GM23248 (cell line): ENCODE measurements around the gene PSMC3. TPM values are rescaled to one million over a fixed set of nuclear protein-coding genes. Genes with fewer than 3 reads are reported as not detected.

Experiments
- DNase-seq: peaks from one replicate; pipeline ENCODE4 v3.0.0-alpha.2; 2015
- H2AFZ ChIP-seq: fragments of 200-600 bp; sonication (generic); 2 replicates; pipeline ENCODE4 v1.6.1; 2016; ENCODE audit warnings: antibody characterized with exemption
- H3F3A ChIP-seq: fragments of 200-600 bp; sonication (generic); 2 replicates; pipeline ENCODE4 v1.6.1; 2016; ENCODE audit warnings: mild to moderate bottlenecking, antibody characterized with exemption, mixed run types; ENCODE audit not compliant: insufficient read depth
- H3K27ac ChIP-seq: fragments of 200-600 bp; sonication (generic); 2 replicates; pipeline ENCODE4 v1.5.1; 2016; ENCODE audit warnings: mild to moderate bottlenecking
- H3K27me3 ChIP-seq: fragments of 200-600 bp; sonication (generic); replicated peaks from 2 replicates; pipeline ENCODE4 v1.6.1; 2016; ENCODE audit warnings: mild to moderate bottlenecking; ENCODE audit not compliant: insufficient read depth
- H3K36me3 ChIP-seq: fragments of 200-600 bp; sonication (generic); 2 replicates; pipeline ENCODE4 v1.6.1; 2016; ENCODE audit warnings: low read depth, mild to moderate bottlenecking
- H3K4me1 ChIP-seq: fragments of 200-600 bp; sonication (generic); 2 replicates; pipeline ENCODE4 v1.6.1; 2016; ENCODE audit warnings: mild to moderate bottlenecking; ENCODE audit not compliant: insufficient read depth
- H3K4me2 ChIP-seq: fragments of 200-600 bp; sonication (generic); one replicate; pipeline ENCODE4 v1.6.1; 2016; ENCODE audit warnings: mild to moderate bottlenecking; ENCODE audit not compliant: unreplicated experiment
- H3K4me3 ChIP-seq: fragments of 200-600 bp; sonication (generic); 2 replicates; pipeline ENCODE4 v1.5.1; 2016; ENCODE audit warnings: mild to moderate bottlenecking
- H3K79me2 ChIP-seq: fragments of 200-600 bp; sonication (generic); 2 replicates; pipeline ENCODE4 v1.6.1; 2016; ENCODE audit warnings: mild to moderate bottlenecking; ENCODE audit not compliant: insufficient read depth
- H3K9ac ChIP-seq: fragments of 200-600 bp; sonication (generic); 2 replicates; pipeline ENCODE4 v1.6.1; 2016; ENCODE audit warnings: mild to moderate bottlenecking
- H3K9me2 ChIP-seq: fragments of 200-600 bp; sonication (generic); 2 replicates; pipeline ENCODE4 v1.6.1; 2016; ENCODE audit warnings: mixed run types, mild to moderate bottlenecking, moderate library complexity; ENCODE audit not compliant: insufficient read depth
- H3K9me3 ChIP-seq: fragments of 200-600 bp; sonication (generic); one replicate; pipeline ENCODE4 v1.6.1; 2017; ENCODE audit warnings: low read depth
- H4K20me1 ChIP-seq: fragments of 200-600 bp; sonication (generic); 2 replicates; pipeline ENCODE4 v1.6.0; 2016; ENCODE audit not compliant: insufficient read depth
- EZH2 ChIP-seq: fragments of 200-600 bp; sonication (generic); IDR thresholded peaks from 2 replicates; pipeline ENCODE4 v1.6.1; 2018; ENCODE audit warnings: antibody characterized with exemption, mild to moderate bottlenecking; ENCODE audit not compliant: insufficient read depth, poor library complexity, severe bottlenecking
- EZH2phosphoT487 ChIP-seq: fragments of 200-600 bp; sonication (generic); IDR thresholded peaks from 2 replicates; pipeline ENCODE4 v1.6.1; 2018; ENCODE audit warnings: antibody characterized with exemption, moderate library complexity, mild to moderate bottlenecking, low read depth; ENCODE audit not compliant: insufficient read depth
- WGBS, 2 experiments: methylation state at CpG; one replicate each; pipeline ENCODE4 v1.1.6; 2015 to 2017; ENCODE audit warnings: low lambda C conversion rate in 2 of 2, low coverage in 1 of 2; ENCODE audit errors: missing lambda C conversion rate in 2 of 2; 5-methylcytosine and 5-hydroxymethylcytosine counted together
- in situ Hi-C: fragments of 300-500 bp; cut with MboI; formaldehyde crosslinking; loops from 2 replicates; pipeline ENCODE4 v1.15.0; 2020
- polyA plus RNA-seq: library from polyadenylated mRNA; unstranded; fragments of >200 nt; fragmentation: Nextera tagmentation; extraction: Ambion mirVana; gene quantifications from 2 replicates; pipeline ENCODE4 v1.2.1, GENCODE V29; 2016
- total RNA-seq: library from RNA; depleted of rRNA; stranded (reverse); fragments of >200 nt; shearing (Covaris generic); gene quantifications from 2 replicates; pipeline ENCODE4 v1.2.3, GENCODE V29; 2014

PSMC3 gene
- total and polyA plus RNA-seq, 2 experiments from 2014 or later, result 151 to 212 TPM

DNA sequence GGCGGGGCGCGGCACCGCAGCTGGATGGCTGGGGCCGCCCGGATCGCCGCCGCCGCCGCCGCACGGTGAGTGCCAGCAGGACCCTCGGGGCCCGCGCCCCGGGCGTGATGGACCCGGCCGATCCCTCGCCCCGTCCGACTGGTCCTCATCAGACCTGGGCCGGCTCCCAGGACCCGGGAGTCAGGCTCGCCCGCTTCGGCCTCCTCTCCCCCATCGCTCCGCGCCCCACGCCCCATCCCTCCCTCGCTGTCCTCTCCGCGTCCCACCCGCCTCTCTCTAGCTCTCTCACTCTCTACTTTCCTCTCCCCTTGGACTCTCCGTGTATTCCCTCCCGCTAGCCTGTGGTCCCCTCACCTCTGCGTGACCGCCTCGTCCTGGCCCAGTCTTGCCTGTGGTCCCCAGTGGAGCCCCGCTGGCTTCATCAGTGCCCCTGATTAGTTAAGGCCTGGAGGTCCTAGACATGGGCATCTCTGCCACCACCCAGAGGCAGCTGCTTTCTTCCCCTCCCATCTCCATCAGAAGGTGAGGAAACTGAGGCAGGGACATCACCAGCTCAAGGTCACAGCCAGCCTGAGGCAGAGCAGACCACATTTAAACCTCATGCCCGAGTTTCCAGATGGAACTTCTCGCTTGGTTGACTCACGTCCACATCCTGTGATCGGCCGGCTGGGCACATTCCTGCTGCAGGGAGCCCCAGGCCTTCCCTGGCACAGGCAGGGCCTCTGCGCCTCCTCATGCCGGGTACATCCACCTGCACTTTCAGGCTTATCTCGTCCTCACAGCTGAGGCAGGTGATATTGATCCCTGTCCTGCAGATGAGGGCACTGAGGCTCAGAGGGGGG is 17.4 kb downstream of the PSMC3 start:
- peak overlapping the region; percentile 100 for H3K27ac ChIP-seq
- DNase-seq, result peak; percentile 96
- H3K9me3 ChIP-seq, result no peaks in the 10 kb centered on the region
- H3K4me2 ChIP-seq, result peak overlapping the region; percentile 100
- in situ Hi-C loops, result no loop called here
- peak overlapping the region; percentile 100 for H3K9ac ChIP-seq
- H3F3A ChIP-seq, result peaks cover 41% of the 10 kb centered on the region
- H3K9me2 ChIP-seq, result no peaks in the 10 kb centered on the region
- H3K4me3 ChIP-seq, result peak overlapping the region; percentile 100
- peaks cover 36% of the 10 kb centered on the region for H3K4me1 ChIP-seq
- no peak for TF ChIP-seq EZH2phosphoT487
- no peak for TF ChIP-seq EZH2
- no peaks in the 10 kb centered on the region for H3K27me3 ChIP-seq
- H3K36me3 ChIP-seq, result no peaks in the 10 kb centered on the region
- WGBS, 2 experiments, result 1 to 2% methylated on average over 27 to 31 of the region's 50 CpGs
- H3K79me2 ChIP-seq, result peaks cover 40% of the 10 kb centered on the region
- H4K20me1 ChIP-seq, result no peaks in the 10 kb centered on the region
- H2AFZ ChIP-seq, result peak overlapping the region; percentile 55

- WGBS, 2 experiments, result 3 to 4% methylated on average over 27 to 46 of the region's 70 CpGs
- peak within 1 kb of the TSS; percentile 100 for H3K4me3 ChIP-seq
- in situ Hi-C loops, result no loop called here
- H4K20me1 ChIP-seq, result no peaks in the 10 kb centered on the region
- H3K27me3 ChIP-seq, result no peaks in the 10 kb centered on the region
- H3K36me3 ChIP-seq, result no peaks in the 10 kb centered on the region
- TF ChIP-seq EZH2 (no peak), EZH2phosphoT487 (no peak)
- peak within 1 kb of the TSS; percentile 85 for H2AFZ ChIP-seq
- peak; percentile 99 for DNase-seq
- H3K9me3 ChIP-seq, result no peaks in the 10 kb centered on the region
- H3K79me2 ChIP-seq, result peaks cover 40% of the 10 kb centered on the region
- H3K4me1 ChIP-seq, result peaks cover 29% of the 10 kb centered on the region
- H3K9me2 ChIP-seq, result no peaks in the 10 kb centered on the region
- H3K9ac ChIP-seq, result peak within 1 kb of the TSS; percentile 100
- peak within 1 kb of the TSS; percentile 100 for H3K27ac ChIP-seq
- H3K4me2 ChIP-seq, result peak within 1 kb of the TSS; percentile 100
- peaks cover 35% of the 10 kb centered on the region for H3F3A ChIP-seq
Measured at GRCh38 chr11:47407746-47408590, 18.3 kb downstream of the PSMC3 start, which contains the start of gene SLC39A13. TSS of gene SLC39A13 (plus strand) at chr11:47408590. CDS start at chr11:47410095, 1,505 bp downstream.

- Histone ChIP-seq H3K9me2 (no peaks in the 10 kb centered on the region), H3K4me1 (peaks cover 29% of the 10 kb centered on the region), H3K9me3 (no peaks in the 10 kb centered on the region), H3K79me2 (peaks cover 36% of the 10 kb centered on the region), H4K20me1 (no peaks in the 10 kb centered on the region), H3K36me3 (no peaks in the 10 kb centered on the region), H3K9ac (peak overlapping the region; percentile 100), H3K4me2 (peak overlapping the region; percentile 97), H3F3A (peaks cover 31% of the 10 kb centered on the region), H2AFZ (peak overlapping the region; percentile 85), H3K27ac (peak overlapping the region; percentile 100), H3K27me3 (no peaks in the 10 kb centered on the region), H3K4me3 (peak overlapping the region; percentile 81)
- in situ Hi-C loops, result no loop called here
- 41 to 43% methylated on average over 12 of the region's 12 CpGs for WGBS, 2 experiments
- DNase-seq, result peak; percentile 38
- TF ChIP-seq EZH2 (no peak), EZH2phosphoT487 (no peak)
Measured at GRCh38 chr11:47406896-47407745, 19.1 kb downstream of the PSMC3 start.
